C4-2B (cell line): ENCODE results near the gene COG5.

Experiments
- H3K27ac ChIP-seq: fragments of 450-650 bp; 2 replicates; pipeline ENCODE4 v1.5.1; 2017
- CTCF ChIP-seq: fragments of 450-650 bp; conservative IDR thresholded peaks from 2 replicates; pipeline ENCODE4 v1.5.1; 2017; ENCODE audit warnings: mild to moderate bottlenecking
- ZFX ChIP-seq: fragments of 450-650 bp; IDR thresholded peaks from 2 replicates; pipeline ENCODE4 v1.6.1; 2017

COG5 gene

GRCh38 chr7:107408349-107408748, 155.4 kb downstream of the COG5 start:
- no peak overlapping the region for H3K27ac ChIP-seq
- no peak for TF ChIP-seq ZFX
- TF ChIP-seq CTCF = no peak

GRCh38 chr7:107405559-107405958, 158.2 kb downstream of the COG5 start:
- no peak for TF ChIP-seq CTCF
- TF ChIP-seq ZFX = no peak
- H3K27ac ChIP-seq = no peak overlapping the region

- no peak for TF ChIP-seq ZFX
- no peak for TF ChIP-seq CTCF
- H3K27ac ChIP-seq = no peak overlapping the region
These were observed 158.8 kb downstream of the COG5 start for GRCh38 chr7:107404740-107405537.

- no peak overlapping the region for H3K27ac ChIP-seq
- TF ChIP-seq ZFX (no peak), CTCF (no peak)
These were observed 165.6 kb downstream of the COG5 start for GRCh38 chr7:107398161-107398560.

- no peak for TF ChIP-seq ZFX
- TF ChIP-seq CTCF = no peak
These were observed 166.7 kb downstream of the COG5 start for GRCh38 chr7:107396990-107397389.

GRCh38 chr7:107396081-107396480, 167.6 kb downstream of the COG5 start:
- TF ChIP-seq CTCF = no peak
- TF ChIP-seq ZFX = no peak
- H3K27ac ChIP-seq = no peak overlapping the region

More at GRCh38 chr7:107396990-107397389, 166.7 kb downstream of the COG5 start:
- H3K27ac ChIP-seq = no peak overlapping the region

- TF ChIP-seq ZFX (no peak), CTCF (no peak)
- H3K27ac ChIP-seq = no peak overlapping the region
These were observed 168.9 kb downstream of the COG5 start for GRCh38 chr7:107394831-107395230.
